Keratinocyte (primary cell): ENCODE data around the gene ARMCX4. TPM values are rescaled to one million over a fixed set of nuclear protein-coding genes. Genes with fewer than 3 reads are reported as not detected.

Source experiments
- DNase-seq: peaks from one replicate; pipeline ENCODE4 v3.0.0-alpha.2; 2011; ENCODE audit warnings: low read depth, missing footprints, low spot score
- FAIRE-seq: peaks from 2 replicates; lab custom pipeline; 2011; peaks lifted over from hg19 to GRCh38; lab: Jason Lieb, UNC
- H2AFZ ChIP-seq: 2 replicates; pipeline ENCODE4 v1.6.0; 2012; ENCODE audit warnings: low read length, control low read depth, inconsistent platforms; ENCODE audit not compliant: control insufficient read depth
- H3K27ac ChIP-seq: 2 replicates; pipeline ENCODE4 v1.5.1; 2011; ENCODE audit warnings: low read length; ENCODE audit not compliant: control insufficient read depth, insufficient read depth
- H3K27me3 ChIP-seq: 3 replicates; pipeline ENCODE4 v1.6.0; 2011; ENCODE audit warnings: low read length; ENCODE audit not compliant: control insufficient read depth, insufficient read depth; ENCODE audit errors: extremely low read depth
- H3K36me3 ChIP-seq, 2 experiments: 2 replicates in 1 of 2; 3 replicates in 1 of 2; pipeline ENCODE4 v1.5.1; 2011; ENCODE audit warnings: low read length in 2 of 2, mild to moderate bottlenecking in 1 of 2; ENCODE audit not compliant: control insufficient read depth in 2 of 2, insufficient read depth in 2 of 2; ENCODE audit errors: extremely low read depth in 1 of 2
- H3K4me1 ChIP-seq: 3 replicates; pipeline ENCODE4 v1.5.1; 2011; ENCODE audit warnings: low read length; ENCODE audit not compliant: control insufficient read depth, insufficient read depth; ENCODE audit errors: extremely low read depth
- H3K4me2 ChIP-seq: 3 replicates; pipeline ENCODE4 v1.6.0; 2011; ENCODE audit warnings: low read depth, low read length; ENCODE audit not compliant: control insufficient read depth, insufficient read depth; ENCODE audit errors: extremely low read depth
- H3K4me3 ChIP-seq, 3 experiments: fragments of 200-600 bp in 1 of 3; sonication (generic) in 1 of 3; 2 replicates in 2 of 3; 3 replicates in 1 of 3; pipeline ENCODE4 v1.5.1; 2011 to 2016; ENCODE audit warnings: low read length in 3 of 3, mild to moderate bottlenecking in 3 of 3, control low read depth in 2 of 3, inconsistent platforms in 1 of 3, low read depth in 1 of 3, mixed read lengths in 1 of 3, mixed run types in 1 of 3, moderate library complexity in 1 of 3; ENCODE audit not compliant: control insufficient read depth in 2 of 3, insufficient read depth in 2 of 3; ENCODE audit errors: extremely low read depth in 1 of 3
- H3K79me2 ChIP-seq: 2 replicates; pipeline ENCODE4 v1.6.0; 2012; ENCODE audit warnings: low read length; ENCODE audit not compliant: control insufficient read depth, insufficient read depth
- H3K9ac ChIP-seq: 3 replicates; pipeline ENCODE4 v1.6.0; 2011; ENCODE audit warnings: low read length; ENCODE audit not compliant: control insufficient read depth, insufficient read depth; ENCODE audit errors: extremely low read depth
- H3K9me1 ChIP-seq: 3 replicates; pipeline ENCODE4 v1.6.0; 2011; ENCODE audit warnings: low read length; ENCODE audit not compliant: control insufficient read depth, insufficient read depth; ENCODE audit errors: extremely low read depth
- H3K9me3 ChIP-seq: 2 replicates; pipeline ENCODE4 v1.5.1; 2012; ENCODE audit warnings: low read depth, low read length; ENCODE audit not compliant: control insufficient read depth
- H4K20me1 ChIP-seq: 3 replicates; pipeline ENCODE4 v1.6.0; 2011; ENCODE audit warnings: low read length; ENCODE audit not compliant: control insufficient read depth, insufficient read depth; ENCODE audit errors: extremely low read depth
- EZH2 ChIP-seq: IDR thresholded peaks from one replicate; pipeline ENCODE4 v1.6.1; 2012; ENCODE audit warnings: inconsistent platforms, mild to moderate bottlenecking, low read length, moderate library complexity
- dilution Hi-C: fragments of 300-500 bp; cut with MboI; formaldehyde crosslinking; loops from one replicate; pipeline ENCODE4 v1.7.0; 2020; ENCODE audit warnings: low sequenced_read_pairs; ENCODE audit not compliant: extremely low pct_ligation_motif_present
- polyA plus RNA-seq, 5 experiments: library from polyadenylated mRNA; depleted of rRNA in 3 of 5; stranded (reverse) in 3 of 5; stranded (forward) in 1 of 5; unstranded in 1 of 5; fragments of >200 nt; gene quantifications; 1 replicate in 1 of 5; 2 replicates in 3 of 5; 3 replicates in 1 of 5; pipeline versions ENCODE4 v1.2.1 to v1.2.3, GENCODE V29; 2011 to 2012; ENCODE audit warnings: missing spikeins in 2 of 5, low read depth in 1 of 5, low replicate concordance in 1 of 5
- TF ChIP-seq, protein P1 (sequence below), 3 experiments: IDR thresholded peaks in 1 of 3; conservative IDR thresholded peaks in 1 of 3; optimal IDR thresholded peaks in 1 of 3; 2 replicates in 2 of 3; 3 replicates in 1 of 3; pipeline versions ENCODE3 to v1.5.1; 2011; ENCODE audit warnings: low read length in 3 of 3, mild to moderate bottlenecking in 3 of 3, moderate library complexity in 2 of 3, control low read depth in 1 of 3, inconsistent platforms in 1 of 3; ENCODE audit not compliant: insufficient read depth in 2 of 3; ENCODE audit errors: extremely low read depth in 1 of 3

Gene ARMCX4
- polyA plus RNA-seq, 1 donor (not counting 4 experiments of a cell fraction or from before 2014, with no cell fraction given) = 0.34 TPM

DNA sequence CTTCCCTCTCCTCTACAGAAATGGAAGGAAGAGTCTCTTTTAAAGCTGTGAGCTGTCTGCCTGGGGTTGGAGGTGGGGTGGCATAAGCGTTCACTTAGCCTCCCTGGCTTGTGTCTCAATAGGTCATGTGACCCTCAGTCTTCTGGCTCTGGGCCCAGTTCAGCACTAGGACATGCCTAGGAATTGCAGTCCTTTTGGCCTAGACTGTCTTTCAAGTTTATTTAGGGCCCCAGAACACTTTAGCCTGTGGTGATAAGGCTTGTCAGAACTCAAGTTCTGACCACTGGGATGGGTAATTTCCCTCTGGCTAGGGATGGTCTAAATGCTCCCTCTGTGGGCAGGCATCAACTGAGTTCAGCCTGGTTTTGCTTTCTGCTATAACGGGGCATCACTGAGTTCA lies 34.3 kb upstream of the ARMCX4 start:
- Histone ChIP-seq H3K9me3 (no peaks in the 10 kb centered on the region), H3K27ac (no peak overlapping the region), H3K9ac (no peak overlapping the region), H2AFZ (no peak overlapping the region), H3K36me3 (no peaks in the 10 kb centered on the region), H3K4me3 (no peak overlapping the region), H3K79me2 (no peaks in the 10 kb centered on the region), H4K20me1 (no peaks in the 10 kb centered on the region), H3K27me3 (no peaks in the 10 kb centered on the region), H3K4me2 (no peak overlapping the region), H3K4me1 (no peaks in the 10 kb centered on the region), H3K9me1 (no peaks in the 10 kb centered on the region)
- dilution Hi-C loops = no loop called here
- FAIRE-seq (no peak), DNase-seq (no peak)
- no peak for TF ChIP-seq EZH2
- TF ChIP-seq, protein P1, sequence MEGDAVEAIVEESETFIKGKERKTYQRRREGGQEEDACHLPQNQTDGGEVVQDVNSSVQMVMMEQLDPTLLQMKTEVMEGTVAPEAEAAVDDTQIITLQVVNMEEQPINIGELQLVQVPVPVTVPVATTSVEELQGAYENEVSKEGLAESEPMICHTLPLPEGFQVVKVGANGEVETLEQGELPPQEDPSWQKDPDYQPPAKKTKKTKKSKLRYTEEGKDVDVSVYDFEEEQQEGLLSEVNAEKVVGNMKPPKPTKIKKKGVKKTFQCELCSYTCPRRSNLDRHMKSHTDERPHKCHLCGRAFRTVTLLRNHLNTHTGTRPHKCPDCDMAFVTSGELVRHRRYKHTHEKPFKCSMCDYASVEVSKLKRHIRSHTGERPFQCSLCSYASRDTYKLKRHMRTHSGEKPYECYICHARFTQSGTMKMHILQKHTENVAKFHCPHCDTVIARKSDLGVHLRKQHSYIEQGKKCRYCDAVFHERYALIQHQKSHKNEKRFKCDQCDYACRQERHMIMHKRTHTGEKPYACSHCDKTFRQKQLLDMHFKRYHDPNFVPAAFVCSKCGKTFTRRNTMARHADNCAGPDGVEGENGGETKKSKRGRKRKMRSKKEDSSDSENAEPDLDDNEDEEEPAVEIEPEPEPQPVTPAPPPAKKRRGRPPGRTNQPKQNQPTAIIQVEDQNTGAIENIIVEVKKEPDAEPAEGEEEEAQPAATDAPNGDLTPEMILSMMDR (optimal IDR thresholded peaks at IDR 0.05 in 1 of 3, IDR thresholded peaks at IDR 0.05 in 1 of 3, conservative IDR thresholded peaks at IDR 0.05 in 1 of 3; ENCODE audit: extremely low read depth in 1 of 3, insufficient read depth in 2 of 3, low read length in 3 of 3) = no peak

DNA sequence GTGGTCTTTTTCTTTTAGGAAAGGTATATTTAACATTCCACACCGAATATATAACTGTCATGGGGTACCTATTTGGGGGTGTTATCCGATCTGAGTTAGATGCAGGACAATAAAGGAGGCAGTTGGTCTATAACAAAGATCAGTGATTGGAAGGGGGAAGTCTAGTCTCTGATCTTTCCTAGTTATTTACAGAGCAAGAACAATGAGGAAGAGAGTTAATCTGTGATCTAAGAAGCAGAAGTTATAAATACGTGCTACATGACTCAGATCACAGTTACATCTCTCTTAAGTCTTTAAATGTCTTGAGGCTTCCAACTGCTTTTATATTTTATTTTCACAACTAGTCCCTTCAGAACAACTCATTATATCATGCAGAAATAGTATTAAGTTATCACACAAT lies 33.2 kb upstream of the ARMCX4 start:
- FAIRE-seq (no peak), DNase-seq (no peak)
- no peak for TF ChIP-seq EZH2
- TF ChIP-seq, protein P1 (optimal IDR thresholded peaks at IDR 0.05 in 1 of 3, IDR thresholded peaks at IDR 0.05 in 1 of 3, conservative IDR thresholded peaks at IDR 0.05 in 1 of 3; ENCODE audit: extremely low read depth in 1 of 3, insufficient read depth in 2 of 3, low read length in 3 of 3) = no peak
- no peaks in the 10 kb centered on the region for H3K27me3 ChIP-seq
- no peak overlapping the region for H3K4me2 ChIP-seq
- no peaks in the 10 kb centered on the region for H3K9me3 ChIP-seq
- H3K4me1 ChIP-seq = no peaks in the 10 kb centered on the region
- dilution Hi-C loops = no loop called here
- H2AFZ ChIP-seq = no peak overlapping the region
- H3K9me1 ChIP-seq = no peaks in the 10 kb centered on the region
- H3K4me3 ChIP-seq = no peak overlapping the region
- no peaks in the 10 kb centered on the region for H4K20me1 ChIP-seq
- H3K79me2 ChIP-seq = no peaks in the 10 kb centered on the region
- H3K27ac ChIP-seq = no peak overlapping the region
- no peak overlapping the region for H3K9ac ChIP-seq
- H3K36me3 ChIP-seq = no peaks in the 10 kb centered on the region
